Liver (tissue), 9 donors: ENCODE measurements around the gene AAK1. TPM values are rescaled to one million over a fixed set of nuclear protein-coding genes. Genes with fewer than 3 reads are reported as not detected.

ENCODE experiments used
- DNase-seq: peaks from one replicate; pipeline ENCODE4 v3.0.0-alpha.2; 2017; ENCODE audit warnings: low spot score
- H3K27ac ChIP-seq, 2 donors: one replicate each; pipeline ENCODE4 v1.7.0; 2013; ENCODE audit warnings: inconsistent platforms in 2 of 2, low read length in 2 of 2, control low read depth in 1 of 2, low read depth in 1 of 2, mild to moderate bottlenecking in 1 of 2
- H3K27me3 ChIP-seq, 4 donors: one replicate each; pipeline versions ENCODE4 v1.6.1 to v1.7.0; 2013; ENCODE audit warnings: low read length in 3 of 4, inconsistent platforms in 1 of 4, mild to moderate bottlenecking in 1 of 4, moderate library complexity in 1 of 4; ENCODE audit not compliant: control insufficient read depth in 4 of 4, insufficient read depth in 4 of 4
- H3K36me3 ChIP-seq, 4 donors: one replicate each; pipeline versions ENCODE4 v1.6.1 to v1.7.0; 2013; ENCODE audit warnings: low read length in 3 of 4, mild to moderate bottlenecking in 3 of 4, low read depth in 1 of 4, moderate library complexity in 1 of 4; ENCODE audit not compliant: control insufficient read depth in 4 of 4, insufficient read depth in 3 of 4
- H3K4me1 ChIP-seq, 4 donors: one replicate each; pipeline versions ENCODE4 v1.6.1 to v1.7.0; 2013; ENCODE audit warnings: low read length in 3 of 4, mild to moderate bottlenecking in 3 of 4, moderate library complexity in 1 of 4; ENCODE audit not compliant: control insufficient read depth in 4 of 4, insufficient read depth in 4 of 4
- H3K4me3 ChIP-seq, 3 donors: one replicate each; pipeline versions ENCODE4 v1.6.1 to v1.7.0; 2013; ENCODE audit warnings: low read length in 3 of 3, control low read depth in 1 of 3, low read depth in 1 of 3, mild to moderate bottlenecking in 1 of 3
- H3K9ac ChIP-seq, 2 donors: one replicate each; pipeline ENCODE4 v1.7.0; 2013; ENCODE audit warnings: low read length in 2 of 2, mild to moderate bottlenecking in 2 of 2, moderate library complexity in 2 of 2, control low read depth in 1 of 2, low read depth in 1 of 2
- H3K9me3 ChIP-seq, 4 donors: one replicate each; pipeline versions ENCODE4 v1.6.1 to v1.7.0; 2013; ENCODE audit warnings: low read length in 3 of 4; ENCODE audit not compliant: control insufficient read depth in 4 of 4
- EGR1 ChIP-seq, 2 donors: IDR thresholded peaks; 2 replicates each; pipeline ENCODE4 v1.6.1; 2016 to 2018; ENCODE audit warnings: antibody characterized with exemption in 2 of 2, low read depth in 2 of 2
- FOXA1 ChIP-seq: IDR thresholded peaks from 2 replicates; pipeline ENCODE4 v1.6.1; 2016; ENCODE audit warnings: antibody characterized with exemption
- FOXA2 ChIP-seq: IDR thresholded peaks from 2 replicates; pipeline ENCODE4 v1.6.1; 2016; ENCODE audit warnings: antibody characterized with exemption
- GABPA ChIP-seq, 2 donors: IDR thresholded peaks in 1 of 2; conservative IDR thresholded peaks in 1 of 2; 2 replicates each; pipeline ENCODE4 v1.6.1; 2016; ENCODE audit warnings: antibody characterized with exemption in 2 of 2, mild to moderate bottlenecking in 1 of 2, moderate library complexity in 1 of 2
- HNF4A ChIP-seq, 2 donors: conservative IDR thresholded peaks; 2 replicates each; pipeline ENCODE4 v1.6.1; 2016; ENCODE audit warnings: antibody characterized with exemption in 2 of 2, mild to moderate bottlenecking in 2 of 2
- HNF4G ChIP-seq: IDR thresholded peaks from 2 replicates; pipeline ENCODE4 v1.6.1; 2016; ENCODE audit warnings: antibody characterized with exemption
- JUND ChIP-seq, 2 donors: IDR thresholded peaks; 2 replicates each; pipeline ENCODE4 v1.6.1; 2016; ENCODE audit warnings: antibody characterized with exemption in 2 of 2
- NR2F2 ChIP-seq: IDR thresholded peaks from 2 replicates; pipeline ENCODE4 v1.6.1; 2016; ENCODE audit warnings: antibody characterized with exemption
- RAD21 ChIP-seq, 2 donors: IDR thresholded peaks; 2 replicates each; pipeline ENCODE4 v1.6.1; 2016; ENCODE audit warnings: antibody characterized with exemption in 2 of 2, mild to moderate bottlenecking in 2 of 2
- RXRA ChIP-seq, 2 donors: IDR thresholded peaks; 2 replicates each; pipeline ENCODE4 v1.6.1; 2017 to 2018; ENCODE audit warnings: antibody characterized with exemption in 2 of 2, mild to moderate bottlenecking in 1 of 2
- SP1 ChIP-seq: IDR thresholded peaks from 2 replicates; pipeline ENCODE4 v1.6.1; 2018; ENCODE audit warnings: antibody characterized with exemption, mild to moderate bottlenecking
- TAF1 ChIP-seq: conservative IDR thresholded peaks from 2 replicates; pipeline ENCODE4 v1.6.1; 2016; ENCODE audit warnings: antibody characterized with exemption, mild to moderate bottlenecking
- YY1 ChIP-seq: IDR thresholded peaks from 2 replicates; pipeline ENCODE4 v1.6.1; 2016; ENCODE audit warnings: antibody characterized with exemption, mild to moderate bottlenecking
- WGBS: extraction: QIAGEN DNeasy Blood & Tissue Kit; methylation state at CpG from one replicate; pipeline ENCODE4 v1.1.7; 2013; 5-methylcytosine and 5-hydroxymethylcytosine counted together
- polyA plus RNA-seq, 2 donors: library from polyadenylated mRNA; stranded (reverse) in 1 of 2; unstranded in 1 of 2; fragments of 200-250 nt in 1 of 2; fragments of >200 nt in 1 of 2; fragmentation: Nextera tagmentation in 1 of 2; extraction: Ambion mirVana in 1 of 2; gene quantifications; one replicate each; pipeline versions ENCODE4 v1.2.1 to v1.2.3, GENCODE V29; 2013 to 2015
- total RNA-seq, 2 donors: library from RNA; depleted of rRNA; stranded (reverse); fragments of >200 nt; gene quantifications; one replicate each; pipeline ENCODE4 v1.2.3, GENCODE V29; 2014
- TF ChIP-seq, protein P1 (sequence below): fragments of 150-350 bp; IDR thresholded peaks from 2 replicates; pipeline ENCODE4 v1.5.1; 2017; ENCODE audit warnings: improper control_type of control experiment, low read depth, low read length; ENCODE audit not compliant: missing input control
- TF ChIP-seq, protein P2 (sequence below): IDR thresholded peaks from 2 replicates; pipeline ENCODE4 v1.6.1; 2016; ENCODE audit warnings: antibody characterized with exemption, mild to moderate bottlenecking
- TF ChIP-seq, protein P3 (sequence below): IDR thresholded peaks from 2 replicates; pipeline ENCODE4 v1.6.1; 2016; ENCODE audit warnings: antibody characterized with exemption
- TF ChIP-seq, protein P4 (sequence below): IDR thresholded peaks from 2 replicates; pipeline ENCODE4 v1.6.1; 2016; ENCODE audit warnings: antibody characterized with exemption
- TF ChIP-seq, protein P5 (sequence below): IDR thresholded peaks from 2 replicates; pipeline ENCODE4 v1.6.1; 2016; ENCODE audit warnings: antibody characterized with exemption
- donor health status: healthy.
- donor health status: healthy.
- donor health status: healthy.
- donor health status: healthy.
- donor health status: healthy.

The AAK1 gene
- total and polyA plus RNA-seq, 4 donors, result 3.9 to 14.3 (median 11.3) TPM

DNA sequence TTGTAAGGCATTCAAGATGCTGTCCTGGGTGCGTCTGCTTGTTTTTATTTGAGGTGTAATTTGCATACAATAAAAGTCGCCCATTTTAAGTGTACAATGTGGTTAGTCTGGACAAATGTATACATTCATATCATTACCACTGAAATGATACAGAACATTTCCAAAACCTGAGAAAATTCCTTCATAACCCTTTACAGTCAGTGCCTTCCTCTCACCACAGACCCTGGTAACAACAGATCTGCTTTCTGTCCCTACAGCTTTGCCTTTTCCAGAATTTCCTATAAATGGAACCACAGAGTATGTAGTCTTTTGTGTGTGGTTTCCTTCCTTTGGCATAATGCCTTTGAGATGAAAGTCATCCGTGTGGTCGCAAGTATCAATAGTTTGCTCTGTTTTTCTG, 160.5 kb downstream of the AAK1 start:
- 79% methylated on average over 4 of the region's 4 CpGs for WGBS
- no peaks in the 10 kb centered on the region for H3K4me1 ChIP-seq
- H3K9me3 ChIP-seq, result no peaks in the 10 kb centered on the region
- TF ChIP-seq, protein P1, sequence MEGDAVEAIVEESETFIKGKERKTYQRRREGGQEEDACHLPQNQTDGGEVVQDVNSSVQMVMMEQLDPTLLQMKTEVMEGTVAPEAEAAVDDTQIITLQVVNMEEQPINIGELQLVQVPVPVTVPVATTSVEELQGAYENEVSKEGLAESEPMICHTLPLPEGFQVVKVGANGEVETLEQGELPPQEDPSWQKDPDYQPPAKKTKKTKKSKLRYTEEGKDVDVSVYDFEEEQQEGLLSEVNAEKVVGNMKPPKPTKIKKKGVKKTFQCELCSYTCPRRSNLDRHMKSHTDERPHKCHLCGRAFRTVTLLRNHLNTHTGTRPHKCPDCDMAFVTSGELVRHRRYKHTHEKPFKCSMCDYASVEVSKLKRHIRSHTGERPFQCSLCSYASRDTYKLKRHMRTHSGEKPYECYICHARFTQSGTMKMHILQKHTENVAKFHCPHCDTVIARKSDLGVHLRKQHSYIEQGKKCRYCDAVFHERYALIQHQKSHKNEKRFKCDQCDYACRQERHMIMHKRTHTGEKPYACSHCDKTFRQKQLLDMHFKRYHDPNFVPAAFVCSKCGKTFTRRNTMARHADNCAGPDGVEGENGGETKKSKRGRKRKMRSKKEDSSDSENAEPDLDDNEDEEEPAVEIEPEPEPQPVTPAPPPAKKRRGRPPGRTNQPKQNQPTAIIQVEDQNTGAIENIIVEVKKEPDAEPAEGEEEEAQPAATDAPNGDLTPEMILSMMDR, result no peak
- TF ChIP-seq, protein P2, sequence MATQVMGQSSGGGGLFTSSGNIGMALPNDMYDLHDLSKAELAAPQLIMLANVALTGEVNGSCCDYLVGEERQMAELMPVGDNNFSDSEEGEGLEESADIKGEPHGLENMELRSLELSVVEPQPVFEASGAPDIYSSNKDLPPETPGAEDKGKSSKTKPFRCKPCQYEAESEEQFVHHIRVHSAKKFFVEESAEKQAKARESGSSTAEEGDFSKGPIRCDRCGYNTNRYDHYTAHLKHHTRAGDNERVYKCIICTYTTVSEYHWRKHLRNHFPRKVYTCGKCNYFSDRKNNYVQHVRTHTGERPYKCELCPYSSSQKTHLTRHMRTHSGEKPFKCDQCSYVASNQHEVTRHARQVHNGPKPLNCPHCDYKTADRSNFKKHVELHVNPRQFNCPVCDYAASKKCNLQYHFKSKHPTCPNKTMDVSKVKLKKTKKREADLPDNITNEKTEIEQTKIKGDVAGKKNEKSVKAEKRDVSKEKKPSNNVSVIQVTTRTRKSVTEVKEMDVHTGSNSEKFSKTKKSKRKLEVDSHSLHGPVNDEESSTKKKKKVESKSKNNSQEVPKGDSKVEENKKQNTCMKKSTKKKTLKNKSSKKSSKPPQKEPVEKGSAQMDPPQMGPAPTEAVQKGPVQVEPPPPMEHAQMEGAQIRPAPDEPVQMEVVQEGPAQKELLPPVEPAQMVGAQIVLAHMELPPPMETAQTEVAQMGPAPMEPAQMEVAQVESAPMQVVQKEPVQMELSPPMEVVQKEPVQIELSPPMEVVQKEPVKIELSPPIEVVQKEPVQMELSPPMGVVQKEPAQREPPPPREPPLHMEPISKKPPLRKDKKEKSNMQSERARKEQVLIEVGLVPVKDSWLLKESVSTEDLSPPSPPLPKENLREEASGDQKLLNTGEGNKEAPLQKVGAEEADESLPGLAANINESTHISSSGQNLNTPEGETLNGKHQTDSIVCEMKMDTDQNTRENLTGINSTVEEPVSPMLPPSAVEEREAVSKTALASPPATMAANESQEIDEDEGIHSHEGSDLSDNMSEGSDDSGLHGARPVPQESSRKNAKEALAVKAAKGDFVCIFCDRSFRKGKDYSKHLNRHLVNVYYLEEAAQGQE, result no peak
- TF ChIP-seq RAD21 (IDR thresholded peaks at IDR 0.05), result no peak
- no peak for TF ChIP-seq JUND (IDR thresholded peaks at IDR 0.05)
- TF ChIP-seq, protein P3, sequence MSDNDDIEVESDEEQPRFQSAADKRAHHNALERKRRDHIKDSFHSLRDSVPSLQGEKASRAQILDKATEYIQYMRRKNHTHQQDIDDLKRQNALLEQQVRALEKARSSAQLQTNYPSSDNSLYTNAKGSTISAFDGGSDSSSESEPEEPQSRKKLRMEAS, result no peak
- no peak for TF ChIP-seq FOXA2
- TF ChIP-seq, protein P4, sequence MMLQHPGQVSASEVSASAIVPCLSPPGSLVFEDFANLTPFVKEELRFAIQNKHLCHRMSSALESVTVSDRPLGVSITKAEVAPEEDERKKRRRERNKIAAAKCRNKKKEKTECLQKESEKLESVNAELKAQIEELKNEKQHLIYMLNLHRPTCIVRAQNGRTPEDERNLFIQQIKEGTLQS, result no peak
- no peak for TF ChIP-seq TAF1
- no peak for TF ChIP-seq RXRA (IDR thresholded peaks at IDR 0.05)
- no peak for TF ChIP-seq HNF4A (conservative IDR thresholded peaks at IDR 0.05)
- TF ChIP-seq, protein P5, sequence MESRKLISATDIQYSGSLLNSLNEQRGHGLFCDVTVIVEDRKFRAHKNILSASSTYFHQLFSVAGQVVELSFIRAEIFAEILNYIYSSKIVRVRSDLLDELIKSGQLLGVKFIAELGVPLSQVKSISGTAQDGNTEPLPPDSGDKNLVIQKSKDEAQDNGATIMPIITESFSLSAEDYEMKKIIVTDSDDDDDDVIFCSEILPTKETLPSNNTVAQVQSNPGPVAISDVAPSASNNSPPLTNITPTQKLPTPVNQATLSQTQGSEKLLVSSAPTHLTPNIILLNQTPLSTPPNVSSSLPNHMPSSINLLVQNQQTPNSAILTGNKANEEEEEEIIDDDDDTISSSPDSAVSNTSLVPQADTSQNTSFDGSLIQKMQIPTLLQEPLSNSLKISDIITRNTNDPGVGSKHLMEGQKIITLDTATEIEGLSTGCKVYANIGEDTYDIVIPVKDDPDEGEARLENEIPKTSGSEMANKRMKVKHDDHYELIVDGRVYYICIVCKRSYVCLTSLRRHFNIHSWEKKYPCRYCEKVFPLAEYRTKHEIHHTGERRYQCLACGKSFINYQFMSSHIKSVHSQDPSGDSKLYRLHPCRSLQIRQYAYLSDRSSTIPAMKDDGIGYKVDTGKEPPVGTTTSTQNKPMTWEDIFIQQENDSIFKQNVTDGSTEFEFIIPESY, result no peak
- TF ChIP-seq YY1, result no peak
- TF ChIP-seq HNF4G, result no peak
- no peak for TF ChIP-seq SP1
- no peak for TF ChIP-seq GABPA (IDR thresholded peaks at IDR 0.05 in 1 of 2, conservative IDR thresholded peaks at IDR 0.05 in 1 of 2)
- no peak for TF ChIP-seq FOXA1
- TF ChIP-seq EGR1 (IDR thresholded peaks at IDR 0.05; ENCODE audit: low read depth in 2 of 2), result no peak
- no peak for TF ChIP-seq NR2F2
- H3K27me3 ChIP-seq, result no peaks in the 10 kb centered on the region
- H3K4me3 ChIP-seq, result no peak overlapping the region
- peaks cover 0 to 3% (median 2%) of the 10 kb centered on the region in 4 donors for H3K36me3 ChIP-seq
- no peak for DNase-seq
- no peak overlapping the region for H3K9ac ChIP-seq
- no peak overlapping the region for H3K27ac ChIP-seq
